ENCODE results near the gene DESI2.

DNA sequence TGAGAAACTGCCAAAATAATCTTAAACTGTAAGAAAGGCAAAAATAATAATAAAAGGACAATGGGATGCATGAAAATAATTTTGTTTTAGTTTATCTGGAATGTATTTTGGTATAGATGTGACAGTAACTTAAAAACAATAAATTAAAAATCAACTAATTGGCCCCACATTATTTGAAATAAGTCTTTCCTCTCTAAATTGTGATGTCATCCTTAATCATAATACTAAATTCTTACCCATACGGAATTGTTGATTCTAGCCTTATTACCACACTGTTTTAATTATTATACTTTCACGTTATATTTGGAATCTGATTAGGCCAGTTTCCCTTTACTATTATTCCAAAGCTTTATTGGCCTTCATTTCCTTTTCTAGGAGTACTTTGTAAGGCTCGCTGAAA, 7.7 kb downstream of the DESI2 start:
- TF ChIP-seq POLR2A (IDR thresholded peaks at IDR 0.05): no peak
- TF ChIP-seq CTCF (IDR thresholded peaks at IDR 0.05): no peak
